ENCODE measurements around the gene ZNF678.

Gene ZNF678

GRCh38 chr1:227563324-227564201 is at the start of gene ZNF678:
ZNF678 (plus strand) TSS chr1:227563556; CDS start chr1:227650992, 87,436 bp downstream.
- ATAC-seq: peak; percentile 94

GRCh38 chr1:227518876-227519275 is 44.5 kb upstream of the ZNF678 start:
- ATAC-seq: no peak

- no peak for ATAC-seq
Measured at GRCh38 chr1:227521782-227522181, 41.6 kb upstream of the ZNF678 start.

- ATAC-seq: no peak
Measured at GRCh38 chr1:227526524-227526923, 36.8 kb upstream of the ZNF678 start.

GRCh38 chr1:227532019-227532619 is 31.2 kb upstream of the ZNF678 start:
- no peak for ATAC-seq

GRCh38 chr1:227540170-227541098 is 22.9 kb upstream of the ZNF678 start:
- no peak for ATAC-seq

- ATAC-seq: no peak
Measured at GRCh38 chr1:227541129-227541528, 22.2 kb upstream of the ZNF678 start.

- ATAC-seq: no peak
Measured at GRCh38 chr1:227541796-227542152, 21.6 kb upstream of the ZNF678 start.

GRCh38 chr1:227542153-227543120 is 20.9 kb upstream of the ZNF678 start:
- ATAC-seq: peak; percentile 96 to 97

GRCh38 chr1:227543283-227544066 is 19.9 kb upstream of the ZNF678 start:
- ATAC-seq: no peak

GRCh38 chr1:227544067-227545050 is 19.0 kb upstream of the ZNF678 start:
- no peak for ATAC-seq

- no peak for ATAC-seq
Measured at GRCh38 chr1:227545361-227545760, 18.0 kb upstream of the ZNF678 start.

- ATAC-seq: no peak
Measured at GRCh38 chr1:227546059-227546458, 17.3 kb upstream of the ZNF678 start.

- ATAC-seq: no peak
Measured at GRCh38 chr1:227546598-227547309, 16.6 kb upstream of the ZNF678 start.

GRCh38 chr1:227547310-227548118 is 15.8 kb upstream of the ZNF678 start:
- no peak for ATAC-seq

GRCh38 chr1:227548119-227548397 is 15.3 kb upstream of the ZNF678 start:
- ATAC-seq: no peak

GRCh38 chr1:227548448-227548847 is 14.9 kb upstream of the ZNF678 start:
- no peak for ATAC-seq

GRCh38 chr1:227549892-227550291 is 13.5 kb upstream of the ZNF678 start:
- ATAC-seq: no peak
